Measurements from ENCODE around the gene PGBD4.
A peak's percentile ranks its signal among the peaks of the same experiment; 100 is the strongest.
"Not testable (repeated sequence)": the region's sequence is repeated elsewhere in the genome, so short reads cannot be mapped to it uniquely, and the experiment has no call there.

The PGBD4 gene

DNA sequence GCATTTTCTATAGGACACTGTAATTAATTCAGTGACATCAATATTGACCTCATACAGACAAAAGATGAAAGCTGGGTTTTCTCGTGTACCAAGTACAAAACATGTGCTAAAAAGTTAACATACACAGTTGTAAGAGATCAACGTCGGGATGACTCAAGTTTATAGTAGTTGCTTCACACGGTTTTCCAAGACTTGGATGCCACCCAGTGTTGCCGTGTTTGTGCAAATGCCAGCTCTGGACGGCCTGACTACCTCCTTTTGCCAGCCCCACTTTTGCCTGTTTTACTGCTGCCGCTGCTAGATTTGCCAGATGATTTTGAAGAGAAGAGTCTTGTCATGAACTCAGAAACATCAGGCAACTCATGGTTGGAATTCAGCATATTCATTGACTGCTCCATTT lies 17.8 kb upstream of the PGBD4 start:
- DNase-seq (ENCODE audit: low read depth in 1 of 2, low spot score in 1 of 2), result no peak
- no peak for TF ChIP-seq JUND (IDR thresholded peaks at IDR 0.05; ENCODE audit: low read depth)
- in situ Hi-C loops (cut with HindIII; ENCODE audit: low pct_unique_long_range_greater_than_20kb, low sequenced_read_pairs), result no loop called here

GRCh38 chr15:34085746-34086145 lies 16.1 kb upstream of the PGBD4 start:
- no peak for DNase-seq (ENCODE audit: low read depth in 1 of 2, low spot score in 1 of 2)
- in situ Hi-C loops (cut with HindIII; ENCODE audit: low pct_unique_long_range_greater_than_20kb, low sequenced_read_pairs), result no loop called here

GRCh38 chr15:34099914-34100313 lies 2.0 kb upstream of the PGBD4 start:
- in situ Hi-C loops (cut with HindIII; ENCODE audit: low pct_unique_long_range_greater_than_20kb, low sequenced_read_pairs), result no loop called here
- no peak for TF ChIP-seq JUND (IDR thresholded peaks at IDR 0.05; ENCODE audit: low read depth)
- no peak for DNase-seq (ENCODE audit: low read depth in 1 of 2, low spot score in 1 of 2)

More at GRCh38 chr15:34085746-34086145, 16.1 kb upstream of the PGBD4 start:
- no peak for TF ChIP-seq JUND (IDR thresholded peaks at IDR 0.05; ENCODE audit: low read depth)

- no peak for DNase-seq (ENCODE audit: low read depth in 1 of 2, low spot score in 1 of 2)
- in situ Hi-C loops (cut with HindIII; ENCODE audit: low pct_unique_long_range_greater_than_20kb, low sequenced_read_pairs), result no loop called here
- no peak for TF ChIP-seq JUND (IDR thresholded peaks at IDR 0.05; ENCODE audit: low read depth)
These were observed 467 bp downstream of the PGBD4 start for GRCh38 chr15:34102175-34102925.

- TF ChIP-seq JUND (IDR thresholded peaks at IDR 0.05; ENCODE audit: low read depth), result no peak
- no peak for DNase-seq (ENCODE audit: low read depth in 1 of 2, low spot score in 1 of 2)
- in situ Hi-C loops (cut with HindIII; ENCODE audit: low pct_unique_long_range_greater_than_20kb, low sequenced_read_pairs), result no loop called here
These were observed 4.5 kb downstream of the PGBD4 start for GRCh38 chr15:34106423-34106822.

GRCh38 chr15:34107315-34107714 lies 5.4 kb downstream of the PGBD4 start:
- in situ Hi-C loops (cut with HindIII; ENCODE audit: low pct_unique_long_range_greater_than_20kb, low sequenced_read_pairs), result no loop called here
- DNase-seq (ENCODE audit: low read depth in 1 of 2, low spot score in 1 of 2), result no peak
- TF ChIP-seq JUND (IDR thresholded peaks at IDR 0.05; ENCODE audit: low read depth), result no peak

DNA sequence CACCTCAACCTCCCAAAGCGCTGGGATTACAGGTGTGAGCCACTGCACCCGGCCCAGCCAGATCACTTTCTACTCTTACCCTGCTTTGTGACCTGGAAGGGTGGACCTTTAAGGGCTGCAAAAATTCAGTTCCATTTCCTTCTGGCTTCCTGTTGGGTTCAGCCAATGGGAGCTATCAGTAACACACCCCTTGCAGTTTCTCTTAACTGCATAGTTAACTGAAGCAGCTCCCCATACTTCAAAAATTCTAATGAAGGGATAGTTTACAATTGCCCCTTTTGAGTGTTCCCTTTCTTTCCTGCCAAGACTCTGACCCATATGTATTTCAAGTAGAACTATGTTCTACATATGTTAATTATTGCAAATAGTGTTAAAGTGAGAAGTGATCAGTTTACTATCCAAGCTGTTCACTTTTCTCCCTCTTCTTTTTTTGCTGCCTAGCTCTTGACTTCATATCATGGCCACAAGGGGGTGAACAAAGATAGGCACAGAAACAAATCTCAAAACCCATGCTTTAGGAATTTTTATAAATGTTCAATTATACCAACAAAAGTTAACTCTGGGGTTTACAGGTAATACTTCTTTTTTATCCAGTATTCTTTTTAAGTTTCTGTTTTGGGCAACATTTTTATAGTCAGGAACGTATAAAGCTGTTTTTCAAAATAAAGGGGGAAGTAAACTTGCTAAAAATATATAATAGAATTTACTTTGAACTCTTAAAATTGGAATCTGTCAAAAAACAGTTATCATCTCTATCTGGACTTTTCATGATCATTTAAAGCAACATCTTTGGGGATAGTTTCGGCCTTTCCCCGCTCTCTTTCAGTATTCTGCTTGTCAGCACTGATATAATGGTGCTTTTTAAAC lies 8.1 kb downstream of the PGBD4 start:
- in situ Hi-C loops (cut with HindIII; ENCODE audit: low pct_unique_long_range_greater_than_20kb, low sequenced_read_pairs), result no loop called here
- no peak for TF ChIP-seq JUND (IDR thresholded peaks at IDR 0.05; ENCODE audit: low read depth)

DNA sequence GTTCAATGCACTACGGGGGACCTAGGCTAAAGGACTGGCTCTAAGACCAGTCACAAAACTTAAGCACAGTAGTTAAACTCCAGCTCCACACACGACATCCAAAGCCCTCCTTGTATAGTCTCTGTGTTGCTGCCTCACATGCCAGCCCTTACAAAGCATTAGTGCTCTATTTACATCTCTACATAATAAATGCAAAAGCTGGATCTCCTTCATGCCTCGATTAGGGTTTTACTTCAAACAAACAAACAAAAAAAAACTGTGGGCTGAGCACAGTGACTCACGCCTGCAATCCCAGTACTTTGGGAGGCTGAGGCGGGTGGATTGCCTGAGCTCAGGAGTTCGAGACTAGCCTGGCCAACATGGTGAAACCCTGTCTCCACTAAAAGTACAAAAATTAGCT lies 9.6 kb downstream of the PGBD4 start:
- no peak for TF ChIP-seq JUND (IDR thresholded peaks at IDR 0.05; ENCODE audit: low read depth)
- in situ Hi-C loops (cut with HindIII; ENCODE audit: low pct_unique_long_range_greater_than_20kb, low sequenced_read_pairs), result no loop called here

More for the DNA sequence above, 8.1 kb downstream of the PGBD4 start:
- DNase-seq (ENCODE audit: low read depth in 1 of 2, low spot score in 1 of 2), result peak in 1 of 2 experiments; percentile 58

GRCh38 chr15:34114215-34114614 lies 12.3 kb downstream of the PGBD4 start:
- no peak for DNase-seq (ENCODE audit: low read depth in 1 of 2, low spot score in 1 of 2)
- no peak for TF ChIP-seq JUND (IDR thresholded peaks at IDR 0.05; ENCODE audit: low read depth)
- in situ Hi-C loops (cut with HindIII; ENCODE audit: low pct_unique_long_range_greater_than_20kb, low sequenced_read_pairs), result no loop called here

More for the DNA sequence above, 9.6 kb downstream of the PGBD4 start:
- no peak for DNase-seq (ENCODE audit: low read depth in 1 of 2, low spot score in 1 of 2)

DNA sequence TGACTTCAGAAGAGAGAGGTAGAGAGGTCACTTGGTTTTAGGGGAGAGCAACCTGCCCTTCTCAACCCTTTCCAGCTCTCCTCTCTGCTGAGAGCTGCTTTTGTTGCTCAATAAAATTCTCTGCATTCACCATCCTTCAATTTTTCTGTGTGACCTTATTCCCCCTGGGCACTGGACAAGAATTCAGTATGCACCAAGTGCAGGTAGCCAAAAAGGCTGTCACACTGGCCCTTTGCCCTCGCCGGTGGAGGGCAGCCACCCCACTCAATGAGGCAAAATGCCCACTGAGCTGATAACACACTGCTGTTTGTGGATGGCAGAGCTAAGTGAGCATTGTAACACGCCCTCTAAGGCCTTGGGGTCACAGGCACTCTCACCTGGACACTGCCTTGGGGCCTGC lies 12.9 kb downstream of the PGBD4 start:
- in situ Hi-C loops (cut with HindIII; ENCODE audit: low pct_unique_long_range_greater_than_20kb, low sequenced_read_pairs), result no loop called here
- no peak for DNase-seq (ENCODE audit: low read depth in 1 of 2, low spot score in 1 of 2)
- TF ChIP-seq JUND (IDR thresholded peaks at IDR 0.05; ENCODE audit: low read depth), result no peak

GRCh38 chr15:34116620-34117019 lies 14.7 kb downstream of the PGBD4 start:
- no peak for TF ChIP-seq JUND (IDR thresholded peaks at IDR 0.05; ENCODE audit: low read depth)
- in situ Hi-C loops (cut with HindIII; ENCODE audit: low pct_unique_long_range_greater_than_20kb, low sequenced_read_pairs), result no loop called here
- DNase-seq (ENCODE audit: low read depth in 1 of 2, low spot score in 1 of 2), result peak in 1 of 2 experiments; percentile 55

GRCh38 chr15:34119291-34119690 lies 17.4 kb downstream of the PGBD4 start:
- TF ChIP-seq JUND (IDR thresholded peaks at IDR 0.05; ENCODE audit: low read depth), result no peak
- in situ Hi-C loops (cut with HindIII; ENCODE audit: low pct_unique_long_range_greater_than_20kb, low sequenced_read_pairs), result no loop called here
- peak in 1 of 2 experiments; percentile 54 for DNase-seq (ENCODE audit: low read depth in 1 of 2, low spot score in 1 of 2)

DNA sequence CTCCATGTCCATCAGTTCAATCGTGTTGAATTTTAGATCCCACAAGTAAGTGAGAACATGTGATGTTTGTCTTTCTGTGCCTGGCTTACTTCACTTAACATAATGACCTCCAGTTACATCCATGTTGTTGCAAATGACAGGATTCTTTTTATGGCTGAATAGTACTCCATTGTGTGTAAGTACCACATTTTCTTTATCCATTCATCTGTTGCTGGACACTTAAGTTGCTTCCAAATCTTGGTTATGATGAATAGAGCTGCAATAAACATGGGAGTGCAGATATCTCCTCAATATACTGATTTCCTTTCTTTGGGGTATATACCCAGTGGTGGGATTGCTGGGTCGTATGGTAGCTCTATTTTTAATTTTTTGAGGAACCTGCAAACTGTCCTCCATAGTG lies 18.5 kb downstream of the PGBD4 start:
- DNase-seq (ENCODE audit: low read depth in 1 of 2, low spot score in 1 of 2); in situ Hi-C loops (cut with HindIII; ENCODE audit: low pct_unique_long_range_greater_than_20kb, low sequenced_read_pairs): not testable (repeated sequence)

- in situ Hi-C loops (cut with HindIII; ENCODE audit: low pct_unique_long_range_greater_than_20kb, low sequenced_read_pairs); DNase-seq (ENCODE audit: low read depth in 1 of 2, low spot score in 1 of 2): not testable (repeated sequence)
These were observed 19.9 kb downstream of the PGBD4 start for GRCh38 chr15:34121786-34122185.
